Prostate gland (tissue), 2 donors: ENCODE results near the gene SMIM3.

Experiments used
- POLR2A ChIP-seq: fragments of 450-650 bp; IDR thresholded peaks from one replicate; pipeline ENCODE4 v1.6.1; 2016; ENCODE audit warnings: antibody characterized with exemption, mild to moderate bottlenecking
- TF ChIP-seq, protein P1 (sequence below), 4 experiments: fragments of 200-600 bp in 2 of 4; fragments of 450-650 bp in 2 of 4; sonication (generic) in 2 of 4; IDR thresholded peaks; 1 replicate in 3 of 4; 2 replicates in 1 of 4; pipeline ENCODE4 v1.5.1; 2016 to 2019; ENCODE audit warnings: antibody characterized with exemption in 4 of 4, mild to moderate bottlenecking in 2 of 4, moderate library complexity in 2 of 4

DNA sequence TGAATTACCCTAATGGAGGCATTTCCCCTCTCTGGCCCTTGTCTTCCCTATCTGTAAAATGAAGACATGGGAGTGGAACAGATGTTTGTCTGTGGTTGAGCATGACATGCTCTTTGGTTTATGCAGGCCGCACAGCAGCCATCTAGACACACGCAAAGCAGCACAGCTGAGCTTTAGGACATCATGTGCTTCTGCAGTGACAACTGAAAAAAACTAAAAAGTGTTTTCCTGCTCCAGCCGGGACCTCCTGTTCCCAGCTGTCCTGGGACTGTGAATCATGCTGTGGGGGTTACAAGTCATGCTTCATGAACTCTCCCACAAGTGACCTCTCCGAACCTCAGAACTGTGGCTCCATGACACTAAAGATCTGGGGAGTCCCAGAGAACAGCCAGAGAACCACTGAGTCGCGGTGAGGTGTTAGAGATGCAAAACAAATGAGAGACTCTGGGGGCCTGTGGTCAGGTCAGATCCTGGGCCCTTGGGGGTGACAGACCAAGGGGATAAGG lies 1.7 kb downstream of the SMIM3 start:
- no peak for TF ChIP-seq POLR2A
- TF ChIP-seq, protein P1, sequence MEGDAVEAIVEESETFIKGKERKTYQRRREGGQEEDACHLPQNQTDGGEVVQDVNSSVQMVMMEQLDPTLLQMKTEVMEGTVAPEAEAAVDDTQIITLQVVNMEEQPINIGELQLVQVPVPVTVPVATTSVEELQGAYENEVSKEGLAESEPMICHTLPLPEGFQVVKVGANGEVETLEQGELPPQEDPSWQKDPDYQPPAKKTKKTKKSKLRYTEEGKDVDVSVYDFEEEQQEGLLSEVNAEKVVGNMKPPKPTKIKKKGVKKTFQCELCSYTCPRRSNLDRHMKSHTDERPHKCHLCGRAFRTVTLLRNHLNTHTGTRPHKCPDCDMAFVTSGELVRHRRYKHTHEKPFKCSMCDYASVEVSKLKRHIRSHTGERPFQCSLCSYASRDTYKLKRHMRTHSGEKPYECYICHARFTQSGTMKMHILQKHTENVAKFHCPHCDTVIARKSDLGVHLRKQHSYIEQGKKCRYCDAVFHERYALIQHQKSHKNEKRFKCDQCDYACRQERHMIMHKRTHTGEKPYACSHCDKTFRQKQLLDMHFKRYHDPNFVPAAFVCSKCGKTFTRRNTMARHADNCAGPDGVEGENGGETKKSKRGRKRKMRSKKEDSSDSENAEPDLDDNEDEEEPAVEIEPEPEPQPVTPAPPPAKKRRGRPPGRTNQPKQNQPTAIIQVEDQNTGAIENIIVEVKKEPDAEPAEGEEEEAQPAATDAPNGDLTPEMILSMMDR (IDR thresholded peaks at IDR 0.05), result no peak
